OCI-LY1 (cell line): Measurements from ENCODE around the gene SNAI3.

Experiments
- H2AFZ ChIP-seq: fragments of 200-600 bp; sonication (generic), shearing (Covaris generic); 2 replicates; pipeline ENCODE4 v1.6.0; 2014; ENCODE audit warnings: antibody characterized with exemption, mild to moderate bottlenecking, low read length
- H3F3A ChIP-seq: fragments of 200-600 bp; sonication (generic), shearing (Covaris generic); 2 replicates; pipeline ENCODE4 v1.6.0; 2014; ENCODE audit warnings: mild to moderate bottlenecking, antibody characterized with exemption, low read length, moderate library complexity; ENCODE audit not compliant: insufficient read depth
- H3K27ac ChIP-seq: fragments of 200-600 bp; sonication (generic); 2 replicates; pipeline ENCODE4 v1.5.1; 2014; ENCODE audit warnings: low read length, mixed run types, mild to moderate bottlenecking, low read depth; ENCODE audit not compliant: poor library complexity, severe bottlenecking
- H3K27me3 ChIP-seq: fragments of 200-600 bp; sonication (generic); 2 replicates; pipeline ENCODE4 v1.6.0; 2014; ENCODE audit warnings: antibody characterized with exemption, mild to moderate bottlenecking, low read length, moderate library complexity; ENCODE audit not compliant: insufficient read depth
- H3K36me3 ChIP-seq: fragments of 200-600 bp; sonication (generic); 2 replicates; pipeline ENCODE4 v1.6.1; 2014; ENCODE audit warnings: mild to moderate bottlenecking, antibody characterized with exemption, low read length, moderate library complexity, mixed read lengths; ENCODE audit not compliant: insufficient read depth
- H3K4me1 ChIP-seq: fragments of 200-600 bp; sonication (generic); 2 replicates; pipeline ENCODE4 v1.5.1; 2014; ENCODE audit warnings: mild to moderate bottlenecking, low read length, moderate library complexity; ENCODE audit not compliant: insufficient read depth, severe bottlenecking
- H3K4me2 ChIP-seq: fragments of 200-600 bp; sonication (generic), shearing (Covaris generic); 2 replicates; pipeline ENCODE4 v1.6.1; 2014; ENCODE audit warnings: low read length
- H3K4me3 ChIP-seq: fragments of 200-600 bp; sonication (generic); 2 replicates; pipeline ENCODE4 v1.5.1; 2014; ENCODE audit warnings: low read length, low read depth, mild to moderate bottlenecking, mixed read lengths; ENCODE audit not compliant: poor library complexity, severe bottlenecking
- H3K79me2 ChIP-seq: fragments of 200-600 bp; shearing (Covaris generic); 2 replicates; pipeline ENCODE4 v1.6.1; 2016; ENCODE audit warnings: mixed run types, low read length, mixed read lengths; ENCODE audit not compliant: insufficient read depth
- H3K9ac ChIP-seq: fragments of 200-600 bp; sonication (generic), shearing (Covaris generic); 2 replicates; pipeline ENCODE4 v1.6.1; 2014; ENCODE audit warnings: mild to moderate bottlenecking, low read length, mixed read lengths
- H3K9me2 ChIP-seq: fragments of 200-600 bp; sonication (generic), shearing (Covaris generic); 2 replicates; pipeline ENCODE4 v1.6.1; 2014; ENCODE audit warnings: low read depth, mild to moderate bottlenecking, low read length, mixed read lengths
- H3K9me3 ChIP-seq: fragments of 200-600 bp; shearing (Covaris generic); 2 replicates; pipeline ENCODE4 v1.6.1; 2014; ENCODE audit warnings: low read length, mixed read lengths
- H4K20me1 ChIP-seq: fragments of 200-600 bp; sonication (generic), shearing (Covaris generic); 2 replicates; pipeline ENCODE4 v1.6.0; 2016; ENCODE audit warnings: mild to moderate bottlenecking, low read length; ENCODE audit not compliant: insufficient read depth
- EZH2 ChIP-seq: fragments of 200-600 bp; sonication (generic), shearing (Covaris generic); IDR thresholded peaks from 2 replicates; pipeline ENCODE4 v1.8.0; 2017; ENCODE audit warnings: borderline replicate concordance, mixed run types, mild to moderate bottlenecking, antibody characterized with exemption, low read length, moderate library complexity, mixed read lengths
- TF ChIP-seq, protein P1 (sequence below): fragments of 200-600 bp; sonication (generic), shearing (Covaris generic); IDR thresholded peaks from 2 replicates; pipeline ENCODE4 v1.5.1; 2017; ENCODE audit warnings: mild to moderate bottlenecking, antibody characterized with exemption, low read length, moderate library complexity, mixed read lengths

The SNAI3 gene

DNA sequence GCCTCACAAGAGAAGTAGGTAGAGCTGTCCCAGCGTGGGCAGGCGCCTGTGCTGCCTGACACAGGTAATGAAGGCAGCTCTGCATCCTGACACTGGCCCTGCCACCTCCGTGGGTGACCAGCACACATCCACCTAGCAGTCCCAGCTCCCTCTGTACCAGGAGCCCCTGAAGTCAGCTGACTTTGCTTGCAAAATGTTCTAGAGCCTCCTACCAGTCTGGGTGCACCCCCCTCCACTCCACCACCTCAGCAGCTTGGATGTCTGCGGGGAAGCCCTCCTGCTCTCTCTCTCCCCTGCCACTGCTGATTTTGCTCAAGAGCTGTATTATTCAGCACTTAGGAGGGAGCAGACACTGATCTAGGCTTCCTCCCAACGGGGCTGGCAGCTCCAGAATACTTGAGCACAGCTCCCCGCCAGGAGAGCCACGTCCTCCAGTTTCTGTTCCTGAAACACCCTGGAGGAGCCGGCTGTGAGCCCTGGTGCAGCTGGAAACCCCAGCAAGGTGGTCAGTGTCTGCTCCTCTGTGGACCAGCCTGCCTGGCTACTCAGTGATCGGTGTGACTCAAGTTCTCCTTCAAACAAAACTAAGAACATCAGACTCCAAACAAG, 18.9 kb upstream of the SNAI3 start:
- Histone ChIP-seq H3K9me2 (no peaks in the 10 kb centered on the region), H3K9ac (peak overlapping the region; percentile 67), H3K27me3 (0 out of 2 replicates have a peak, but pooled peaks cover 5% of the 10 kb centered on the region), H3K9me3 (no peaks in the 10 kb centered on the region), H2AFZ (no peak overlapping the region), H4K20me1 (no peaks in the 10 kb centered on the region), H3K79me2 (no peaks in the 10 kb centered on the region), H3K4me1 (peaks cover 63% of the 10 kb centered on the region), H3K27ac (no peak overlapping the region), H3K4me2 (peak overlapping the region; percentile 89), H3K36me3 (peaks cover 4% of the 10 kb centered on the region; the same call in 1 of the 2 replicates), H3K4me3 (peak overlapping the region; percentile 99), H3F3A (no peaks in the 10 kb centered on the region)
- no peak for TF ChIP-seq EZH2
- TF ChIP-seq, protein P1, sequence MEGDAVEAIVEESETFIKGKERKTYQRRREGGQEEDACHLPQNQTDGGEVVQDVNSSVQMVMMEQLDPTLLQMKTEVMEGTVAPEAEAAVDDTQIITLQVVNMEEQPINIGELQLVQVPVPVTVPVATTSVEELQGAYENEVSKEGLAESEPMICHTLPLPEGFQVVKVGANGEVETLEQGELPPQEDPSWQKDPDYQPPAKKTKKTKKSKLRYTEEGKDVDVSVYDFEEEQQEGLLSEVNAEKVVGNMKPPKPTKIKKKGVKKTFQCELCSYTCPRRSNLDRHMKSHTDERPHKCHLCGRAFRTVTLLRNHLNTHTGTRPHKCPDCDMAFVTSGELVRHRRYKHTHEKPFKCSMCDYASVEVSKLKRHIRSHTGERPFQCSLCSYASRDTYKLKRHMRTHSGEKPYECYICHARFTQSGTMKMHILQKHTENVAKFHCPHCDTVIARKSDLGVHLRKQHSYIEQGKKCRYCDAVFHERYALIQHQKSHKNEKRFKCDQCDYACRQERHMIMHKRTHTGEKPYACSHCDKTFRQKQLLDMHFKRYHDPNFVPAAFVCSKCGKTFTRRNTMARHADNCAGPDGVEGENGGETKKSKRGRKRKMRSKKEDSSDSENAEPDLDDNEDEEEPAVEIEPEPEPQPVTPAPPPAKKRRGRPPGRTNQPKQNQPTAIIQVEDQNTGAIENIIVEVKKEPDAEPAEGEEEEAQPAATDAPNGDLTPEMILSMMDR: no peak

DNA sequence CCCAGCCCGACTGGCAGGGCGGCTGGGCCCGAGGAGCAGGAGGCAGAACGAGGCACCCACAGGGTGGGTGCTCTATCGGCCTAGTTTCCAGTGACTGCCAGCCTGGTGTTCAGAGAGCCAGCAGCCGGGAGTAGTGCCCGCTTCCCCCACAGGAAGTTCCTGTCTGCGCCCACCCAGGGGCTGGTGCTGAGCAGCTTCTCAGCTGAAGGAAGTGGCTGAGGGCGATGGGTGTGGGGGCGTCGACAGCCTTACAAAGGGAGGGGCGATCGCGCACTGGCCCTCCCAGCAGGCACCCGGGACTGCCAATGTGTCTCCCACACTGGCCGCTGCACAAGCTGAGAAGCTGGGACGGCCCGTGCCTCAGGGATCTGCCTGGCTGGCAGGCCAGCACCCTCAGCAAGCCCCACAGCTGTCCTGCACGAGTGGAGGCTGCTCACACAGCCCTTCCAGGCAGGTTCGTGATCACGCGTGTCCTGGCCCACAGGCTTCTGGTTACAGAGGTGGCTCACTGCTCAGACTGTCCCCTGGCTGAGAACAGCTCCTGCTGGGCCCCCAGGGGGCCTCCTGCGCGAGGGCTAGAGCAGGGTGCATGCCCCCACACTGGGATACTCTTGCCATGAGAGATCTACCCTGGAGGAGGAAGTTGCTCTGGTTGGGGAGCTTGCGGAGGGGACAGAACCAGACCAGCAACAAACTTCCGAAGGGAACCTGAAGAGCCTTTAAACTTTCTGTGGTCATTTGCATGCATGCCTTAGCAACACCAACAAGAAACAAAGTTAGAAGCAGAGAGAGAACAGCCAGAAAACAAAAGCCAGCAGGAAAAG, 17.4 kb upstream of the SNAI3 start:
- H3K4me3 ChIP-seq: peak overlapping the region; percentile 99
- no peaks in the 10 kb centered on the region for H4K20me1 ChIP-seq
- peak overlapping the region; percentile 67 for H3K27ac ChIP-seq

DNA sequence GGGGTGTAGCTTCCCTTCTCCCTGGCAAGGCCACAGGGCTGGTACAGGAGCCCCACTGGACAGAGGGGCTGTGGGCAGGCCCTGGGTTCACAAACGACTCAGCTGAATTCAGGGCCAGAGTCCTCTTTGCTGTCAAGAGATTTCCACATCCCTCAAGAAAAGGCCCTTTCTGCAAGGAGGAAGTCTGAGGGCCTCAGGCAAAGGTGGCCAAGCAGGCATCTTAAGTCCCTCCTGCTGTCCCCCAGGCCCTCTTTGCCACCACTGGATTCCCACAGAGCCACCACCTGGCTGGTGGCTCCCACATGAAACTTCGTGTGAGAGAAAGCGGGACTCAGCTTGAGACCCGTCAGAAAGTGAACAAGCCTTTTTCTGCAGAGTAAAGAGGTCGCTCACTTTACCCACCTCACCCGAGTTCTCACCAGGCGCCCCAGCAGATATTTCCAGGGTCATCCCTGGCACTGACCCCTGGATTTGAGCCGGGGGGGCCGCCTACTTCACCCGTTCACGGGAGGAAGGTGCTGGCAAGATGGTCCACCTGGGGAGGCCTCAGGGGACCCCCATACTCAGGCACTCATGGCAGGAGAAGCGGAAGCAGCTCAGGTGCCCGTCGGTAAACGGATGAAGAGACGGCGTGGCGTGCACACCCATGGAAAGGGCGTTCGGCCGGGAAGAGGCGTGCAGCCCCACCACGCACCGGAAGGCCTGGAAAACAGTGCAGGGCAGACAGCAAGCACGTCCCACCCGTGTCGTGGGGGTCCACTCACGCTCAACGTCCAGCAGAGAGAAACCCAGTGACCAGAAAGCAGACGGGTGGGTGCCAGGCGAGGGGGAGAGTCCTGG, 16.3 kb upstream of the SNAI3 start:
- peak overlapping the region; percentile 67 for H3K27ac ChIP-seq

More for the DNA sequence above, 17.4 kb upstream of the SNAI3 start:
- Histone ChIP-seq H3K9ac (peak overlapping the region; percentile 50; the same call in 1 of the 2 replicates), H3K4me1 (peaks cover 63% of the 10 kb centered on the region), H3K36me3 (no peaks in the 10 kb centered on the region), H3K27me3 (0 out of 2 replicates have a peak, but pooled peaks cover 5% of the 10 kb centered on the region), H2AFZ (no peak overlapping the region), H3K9me3 (no peaks in the 10 kb centered on the region), H3K4me2 (peak overlapping the region; percentile 89), H3F3A (no peaks in the 10 kb centered on the region), H3K9me2 (no peaks in the 10 kb centered on the region), H3K79me2 (no peaks in the 10 kb centered on the region)
- TF ChIP-seq, protein P1: no peak
- no peak for TF ChIP-seq EZH2

More for the DNA sequence above, 16.3 kb upstream of the SNAI3 start:
- peak overlapping the region; percentile 99 for H3K4me3 ChIP-seq
- no peak overlapping the region for H2AFZ ChIP-seq
- no peaks in the 10 kb centered on the region for H3K9me2 ChIP-seq
- H3K9ac ChIP-seq: peak overlapping the region; percentile 50; the same call in 1 of the 2 replicates
- H3K36me3 ChIP-seq: peaks cover 1% of the 10 kb centered on the region; the same call in 1 of the 2 replicates
- peak overlapping the region; percentile 89 for H3K4me2 ChIP-seq
- no peaks in the 10 kb centered on the region for H3K79me2 ChIP-seq
- H3K9me3 ChIP-seq: no peaks in the 10 kb centered on the region
- peaks cover 55% of the 10 kb centered on the region for H3K4me1 ChIP-seq
- no peak for TF ChIP-seq EZH2
- TF ChIP-seq, protein P1: no peak
- 0 out of 2 replicates have a peak, but pooled peaks cover 5% of the 10 kb centered on the region for H3K27me3 ChIP-seq
- no peaks in the 10 kb centered on the region for H4K20me1 ChIP-seq
- H3F3A ChIP-seq: no peaks in the 10 kb centered on the region
